ENCODE results near the gene AQP3.

The AQP3 gene

DNA sequence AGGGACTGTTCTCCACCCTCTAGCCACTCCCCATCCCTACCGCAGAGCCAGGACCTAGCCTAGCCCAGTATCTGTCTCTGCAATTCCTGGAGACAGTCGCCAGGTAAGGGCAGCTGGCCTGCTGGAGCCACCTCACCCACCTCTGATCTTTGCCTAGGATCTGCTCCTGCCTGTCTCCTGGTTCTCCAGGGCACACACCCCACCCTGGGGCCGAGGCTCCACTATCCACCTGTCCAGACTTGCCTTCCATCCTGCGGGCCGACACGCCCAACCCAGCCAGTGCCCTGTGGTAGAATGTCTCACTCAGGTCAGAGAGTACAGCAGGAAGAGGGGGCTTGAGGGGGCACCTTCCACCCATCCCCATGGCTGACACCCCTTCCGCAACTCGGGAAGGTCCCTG, 29.3 kb downstream of the AQP3 start:
- DNase-seq = no peak
- Histone ChIP-seq H3K27ac (no peak overlapping the region), H3K4me3 (ENCODE audit: low read depth, low read length) (no peak overlapping the region), H3K36me3 (replicated peaks) (no peaks in the 10 kb centered on the region), H3K27me3 (replicated peaks) (no peaks in the 10 kb centered on the region)
- TF ChIP-seq CTCF (IDR thresholded peaks at IDR 0.05; ENCODE audit: low read depth, low read length, missing control alignments) = no peak
- in situ Hi-C loops (cut with HindIII; ENCODE audit: low pct_ligation_motif_present, low sequenced_read_pairs) = no loop called here

- Histone ChIP-seq H3K4me3 (ENCODE audit: low read depth, low read length) (no peak overlapping the region), H3K27ac (no peak overlapping the region), H3K27me3 (replicated peaks) (no peaks in the 10 kb centered on the region), H3K36me3 (replicated peaks) (no peaks in the 10 kb centered on the region)
- in situ Hi-C loops (cut with HindIII; ENCODE audit: low pct_ligation_motif_present, low sequenced_read_pairs) = no loop called here
- no peak for TF ChIP-seq CTCF (IDR thresholded peaks at IDR 0.05; ENCODE audit: low read depth, low read length, missing control alignments)
- DNase-seq = no peak
Observed at GRCh38 chr9:33416996-33417395, 30.4 kb downstream of the AQP3 start.

DNA sequence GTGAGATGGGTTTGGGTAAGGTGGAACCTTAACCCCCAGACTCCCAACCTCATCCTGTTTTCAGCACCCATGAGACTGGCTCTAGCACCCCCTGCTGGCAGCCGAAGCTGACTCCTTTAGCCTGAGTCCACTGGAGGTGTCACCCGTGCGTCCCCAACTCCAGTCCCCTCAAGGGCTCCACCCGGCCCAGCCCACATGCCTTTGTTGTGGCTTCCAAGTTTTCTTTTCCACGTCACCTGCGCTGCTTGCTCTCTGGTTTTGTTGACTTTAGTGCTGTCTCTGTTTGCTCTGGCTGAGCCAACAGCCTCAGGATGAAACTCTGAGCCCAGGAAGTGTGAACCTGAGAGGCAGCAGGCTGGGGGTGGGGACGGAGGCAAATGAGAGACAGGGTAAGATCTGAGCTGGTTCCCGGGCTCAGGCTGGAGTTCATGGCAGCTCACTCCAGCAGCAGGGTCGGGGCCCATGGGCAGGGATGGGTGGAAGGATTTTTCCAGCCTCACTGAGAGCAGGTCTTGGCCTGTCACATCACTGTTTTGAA, 31.8 kb downstream of the AQP3 start:
- DNase-seq = peak; percentile 35
- no peak overlapping the region for H3K27ac ChIP-seq
- H3K4me3 ChIP-seq (ENCODE audit: low read depth, low read length) = no peak overlapping the region
- in situ Hi-C loops (cut with HindIII; ENCODE audit: low pct_ligation_motif_present, low sequenced_read_pairs) = no loop called here
- TF ChIP-seq CTCF (IDR thresholded peaks at IDR 0.05; ENCODE audit: low read depth, low read length, missing control alignments) = peak; percentile 89
- H3K36me3 ChIP-seq (replicated peaks) = no peaks in the 10 kb centered on the region
- no peaks in the 10 kb centered on the region for H3K27me3 ChIP-seq (replicated peaks)

DNA sequence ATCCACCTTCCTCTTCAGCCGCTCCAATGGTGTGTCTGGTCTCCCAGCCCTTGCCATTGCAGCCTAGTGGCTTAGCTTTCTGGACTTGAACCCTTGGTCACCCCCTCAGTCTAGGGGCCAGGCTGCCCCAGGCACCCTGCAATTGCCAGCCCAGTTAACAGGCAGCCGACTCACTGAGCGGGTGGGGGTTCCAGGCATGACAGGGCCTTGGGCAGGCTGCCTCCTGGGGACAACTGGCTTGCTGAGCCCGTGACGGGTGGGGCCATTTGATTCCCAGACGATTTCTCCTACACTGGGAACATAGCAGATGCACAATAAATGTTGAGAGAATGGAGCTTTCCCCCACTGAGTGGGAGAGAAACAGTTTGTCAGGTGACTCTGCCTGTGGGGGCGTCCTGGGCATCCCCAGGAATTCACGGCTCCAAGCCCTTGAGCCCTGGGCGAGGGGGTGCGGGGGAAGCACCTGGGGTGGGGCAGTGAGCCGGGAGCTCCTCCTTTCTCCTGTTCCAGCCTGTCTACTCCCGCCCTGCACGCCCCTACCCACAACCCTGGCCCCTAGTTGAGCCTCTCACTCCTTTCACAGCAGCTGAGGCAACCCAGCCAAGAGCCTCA, 32.4 kb downstream of the AQP3 start:
- Histone ChIP-seq H3K4me3 (ENCODE audit: low read depth, low read length) (no peak overlapping the region), H3K27me3 (replicated peaks) (no peaks in the 10 kb centered on the region), H3K36me3 (replicated peaks) (no peaks in the 10 kb centered on the region), H3K27ac (no peak overlapping the region)
- no peak for TF ChIP-seq CTCF (IDR thresholded peaks at IDR 0.05; ENCODE audit: low read depth, low read length, missing control alignments)
- in situ Hi-C loops (cut with HindIII; ENCODE audit: low pct_ligation_motif_present, low sequenced_read_pairs) = no loop called here
- DNase-seq = no peak

DNA sequence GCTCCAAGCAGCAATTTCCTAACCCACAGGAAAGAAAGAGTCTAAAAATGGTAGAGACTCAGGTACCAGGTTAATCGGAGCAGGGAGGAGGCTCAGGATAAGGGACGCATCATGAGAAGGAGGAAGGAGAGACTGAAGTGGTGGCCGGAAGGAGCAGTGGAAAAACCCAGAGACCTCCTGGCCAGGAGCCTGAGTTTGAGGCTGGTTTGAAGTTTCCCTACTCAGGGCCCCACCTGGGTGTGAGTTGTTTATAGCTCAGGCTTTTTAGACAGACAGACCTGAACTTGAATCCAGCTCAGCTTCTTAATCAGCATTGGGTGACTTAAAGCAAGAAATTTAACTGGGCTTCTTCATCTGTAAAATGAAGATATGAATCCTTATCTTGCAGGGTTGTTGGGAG, 33.1 kb downstream of the AQP3 start:
- DNase-seq = no peak
- no peaks in the 10 kb centered on the region for H3K27me3 ChIP-seq (replicated peaks)
- no peak overlapping the region for H3K4me3 ChIP-seq (ENCODE audit: low read depth, low read length)
- TF ChIP-seq CTCF (IDR thresholded peaks at IDR 0.05; ENCODE audit: low read depth, low read length, missing control alignments) = no peak
- H3K27ac ChIP-seq = no peak overlapping the region
- in situ Hi-C loops (cut with HindIII; ENCODE audit: low pct_ligation_motif_present, low sequenced_read_pairs) = no loop called here
- no peaks in the 10 kb centered on the region for H3K36me3 ChIP-seq (replicated peaks)

DNA sequence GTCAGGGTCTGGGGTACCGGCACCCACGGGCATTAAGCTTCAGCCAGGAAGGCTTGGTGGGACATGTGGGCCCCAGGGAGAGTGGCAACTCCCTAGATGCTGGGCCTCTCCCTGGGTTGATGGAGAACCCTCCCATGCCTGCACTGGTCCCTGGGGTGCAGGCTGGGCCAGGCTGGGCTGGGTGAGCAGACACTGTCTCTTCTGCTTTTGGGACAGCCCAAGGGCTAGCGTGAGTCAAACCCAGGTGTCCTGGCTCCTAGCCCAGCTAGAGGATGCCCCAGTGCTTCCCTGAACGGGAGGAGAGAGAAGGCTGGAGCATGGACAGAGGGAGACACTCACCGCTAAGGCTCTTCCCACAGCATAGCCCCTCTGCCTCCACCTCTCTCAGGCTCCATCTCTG, 39.3 kb downstream of the AQP3 start:
- no peak overlapping the region for H3K4me3 ChIP-seq (ENCODE audit: low read depth, low read length)
- no peaks in the 10 kb centered on the region for H3K27me3 ChIP-seq (replicated peaks)
- no peak for TF ChIP-seq CTCF (IDR thresholded peaks at IDR 0.05; ENCODE audit: low read depth, low read length, missing control alignments)
- in situ Hi-C loops (cut with HindIII; ENCODE audit: low pct_ligation_motif_present, low sequenced_read_pairs) = no loop called here
- no peaks in the 10 kb centered on the region for H3K36me3 ChIP-seq (replicated peaks)
- no peak for DNase-seq
- no peak overlapping the region for H3K27ac ChIP-seq
